Naive thymus-derived CD4-positive, alpha-beta T cell (primary cell): ENCODE results near the gene SLC6A6. TPM values are rescaled to one million over a fixed set of nuclear protein-coding genes. Genes with fewer than 3 reads are reported as not detected.

ENCODE experiments used
- ATAC-seq: fragments of 150-1000 bp; cut with Tn5 transposase; 2 replicates; pipeline ENCODE4 v1.10.0; 2021; ENCODE audit warnings: mild to moderate bottlenecking, moderate library complexity
- CTCF ChIA-PET: fragments of 350-600 bp; sonication (Branson Sonifier 250); formaldehyde crosslinking; loops from one replicate; lab custom pipeline; 2021; ENCODE audit warnings: antibody characterized with exemption; lab: Charles Lee
- POLR2A ChIA-PET: fragments of 350-600 bp; sonication (Branson Sonifier 250); formaldehyde crosslinking; loops from one replicate; lab custom pipeline; 2021; ENCODE audit warnings: antibody characterized with exemption, inconsistent platforms; lab: Charles Lee
- DNase-seq, 9 donors: peaks; one replicate each; pipeline versions ENCODE4 v3.0.0 to v3.0.0-alpha.2; 2020 to 2022; ENCODE audit warnings: mixed read lengths in 1 of 9
- H3K27ac ChIP-seq: one replicate; pipeline ENCODE4 v1.7.0; 2013; ENCODE audit warnings: mild to moderate bottlenecking, low read depth, low read length, moderate library complexity
- H3K27me3 ChIP-seq, 2 donors: one replicate each; pipeline ENCODE4 v1.7.0; 2013; ENCODE audit warnings: low read length in 2 of 2, mild to moderate bottlenecking in 2 of 2, moderate library complexity in 2 of 2; ENCODE audit not compliant: control insufficient read depth in 2 of 2, insufficient read depth in 2 of 2
- H3K36me3 ChIP-seq, 3 experiments: 1 replicate in 2 of 3; 2 replicates in 1 of 3; pipeline ENCODE4 v1.7.0; 2013; ENCODE audit warnings: low read length in 3 of 3, mild to moderate bottlenecking in 3 of 3, moderate library complexity in 1 of 3; ENCODE audit not compliant: insufficient read depth in 3 of 3, control insufficient read depth in 2 of 3
- H3K4me1 ChIP-seq, 2 donors: one replicate each; pipeline ENCODE4 v1.7.0; 2013; ENCODE audit warnings: low read length in 2 of 2, mild to moderate bottlenecking in 2 of 2, moderate library complexity in 1 of 2; ENCODE audit not compliant: control insufficient read depth in 2 of 2, insufficient read depth in 2 of 2
- H3K4me3 ChIP-seq: 2 replicates; pipeline ENCODE4 v1.7.0; 2013; ENCODE audit warnings: mild to moderate bottlenecking, low read length
- H3K9me3 ChIP-seq, 3 experiments: 1 replicate in 2 of 3; 2 replicates in 1 of 3; pipeline ENCODE4 v1.7.0; 2013; ENCODE audit warnings: low read length in 3 of 3; ENCODE audit not compliant: control insufficient read depth in 2 of 3
- H3K27ac Mint-ChIP-seq, 9 donors: one replicate each; pipeline ENCODE4 v1.8.0; 2020 to 2022; ENCODE audit warnings: mixed read lengths in 9 of 9, mild to moderate bottlenecking in 8 of 9, moderate library complexity in 5 of 9, inconsistent platforms in 2 of 9
- H3K27me3 Mint-ChIP-seq, 5 donors: one replicate each; pipeline ENCODE4 v1.8.0; 2021 to 2022; ENCODE audit warnings: mixed read lengths in 5 of 5, mild to moderate bottlenecking in 1 of 5
- H3K36me3 Mint-ChIP-seq, 5 donors: one replicate each; pipeline ENCODE4 v1.8.0; 2020 to 2022; ENCODE audit warnings: mixed read lengths in 5 of 5, mild to moderate bottlenecking in 3 of 5, inconsistent platforms in 1 of 5
- H3K4me1 Mint-ChIP-seq, 7 donors: one replicate each; pipeline ENCODE4 v1.8.0; 2020 to 2022; ENCODE audit warnings: mixed read lengths in 7 of 7, mild to moderate bottlenecking in 3 of 7, inconsistent platforms in 1 of 7
- H3K4me3 Mint-ChIP-seq, 10 donors: one replicate each; pipeline ENCODE4 v1.8.0; 2020 to 2022; ENCODE audit warnings: mild to moderate bottlenecking in 10 of 10, mixed read lengths in 10 of 10, moderate library complexity in 6 of 10, inconsistent platforms in 2 of 10
- H3K9me3 Mint-ChIP-seq, 11 donors: one replicate each; pipeline ENCODE4 v1.8.0; 2020 to 2022; ENCODE audit warnings: mixed read lengths in 11 of 11, mild to moderate bottlenecking in 4 of 11, inconsistent platforms in 1 of 11, moderate library complexity in 1 of 11
- intact Hi-C, 2 donors: fragments of 100-400 bp; cut with micrococcal nuclease; formaldehyde crosslinking; loops; one replicate each; pipeline ENCODE4 v1.15.1; 2023
- polyA plus RNA-seq, 2 donors: library from polyadenylated mRNA; unstranded; fragments of 300-500 nt; fragmentation: Illumina TruSeq; gene quantifications; one replicate each; pipeline ENCODE4 v1.2.3, GENCODE V29; 2021
- total RNA-seq, 6 experiments: library from RNA in 5 of 6; stranded (reverse) in 5 of 6; gene quantifications; 1 replicate in 5 of 6; 2 replicates in 1 of 6; pipeline ENCODE4 v1.2.3 and lab custom pipeline; 2021 to 2026

SLC6A6 gene
- total and polyA plus RNA-seq, 7 experiments from 2014 or later = 3.0 to 87.5 (median 35.2) TPM

- CTCF ChIA-PET = no interaction called here
- ATAC-seq (peak; percentile 62), DNase-seq (no peak)
- H3K4me3 Mint-ChIP-seq = no peak overlapping the region
- peaks cover 0 to 21% (median 0%) of the 10 kb centered on the region in 3 experiments for H3K36me3 ChIP-seq
- H3K9me3 Mint-ChIP-seq = no peaks in the 10 kb centered on the region
- peaks cover 3 to 17% of the 10 kb centered on the region in 2 donors for H3K4me1 ChIP-seq
- no peaks in the 10 kb centered on the region for H3K27me3 Mint-ChIP-seq
- no peak overlapping the region for H3K27ac ChIP-seq
- peaks cover 10 to 29% (median 16%) of the 10 kb centered on the region in 7 donors for H3K4me1 Mint-ChIP-seq
- H3K27ac Mint-ChIP-seq = peak overlapping the region in 4 of 9 donors; percentile 41 to 67 (median 44)
- peaks cover 5 to 22% (median 10%) of the 10 kb centered on the region in 5 donors for H3K36me3 Mint-ChIP-seq
- intact Hi-C loops = no loop called here
- H3K9me3 ChIP-seq = no peaks in the 10 kb centered on the region
- H3K4me3 ChIP-seq = no peak overlapping the region
- POLR2A ChIA-PET = no interaction called here
- no peaks in the 10 kb centered on the region for H3K27me3 ChIP-seq
These were observed 16.2 kb downstream of the SLC6A6 start for GRCh38 chr3:14418296-14419250.

- Mint-ChIP-seq H3K4me1 (peaks cover 40 to 56% (median 50%) of the 10 kb centered on the region in 7 donors), H3K9me3 (no peaks in the 10 kb centered on the region), H3K27ac (peak overlapping the region in 8 of 9 donors; percentile 2 to 99 (median 56)), H3K27me3 (no peaks in the 10 kb centered on the region), H3K36me3 (peaks cover 0 to 12% (median 6%) of the 10 kb centered on the region in 5 donors), H3K4me3 (peak overlapping the region in 1 of 10 donors; percentile 15)
- Histone ChIP-seq H3K27ac (no peak overlapping the region), H3K9me3 (no peaks in the 10 kb centered on the region), H3K36me3 (peaks cover 0 to 6% (median 0%) of the 10 kb centered on the region in 3 experiments), H3K4me3 (no peak overlapping the region), H3K4me1 (peaks cover 39 to 54% of the 10 kb centered on the region in 2 donors), H3K27me3 (no peaks in the 10 kb centered on the region)
- DNase-seq (no peak), ATAC-seq (no peak)
- ChIA-PET CTCF (interaction anchor here (0.6 to 1.0 kb wide), 2 partner anchors 36 to 1052 kb away, joined by 3 to 4 read pairs; no protein-coding TSS in a partner anchor), POLR2A (interaction anchor here (0.6 to 0.7 kb wide), 2 partner anchors 10 to 29 kb away, joined by 3 read pairs; no protein-coding TSS in a partner anchor)
- intact Hi-C loops = no loop called here
These were observed 19.9 kb downstream of the SLC6A6 start for GRCh38 chr3:14422016-14422963.

- no peaks in the 10 kb centered on the region for H3K9me3 Mint-ChIP-seq
- no peak overlapping the region for H3K4me3 ChIP-seq
- ATAC-seq = no peak
- no peak for DNase-seq
- peaks cover 0 to 7% (median 0%) of the 10 kb centered on the region in 5 donors for H3K36me3 Mint-ChIP-seq
- H3K27me3 Mint-ChIP-seq = no peaks in the 10 kb centered on the region
- ChIA-PET POLR2A (interaction anchor here (1.6 kb wide), 1 partner anchor 9 kb away, joined by 3 read pairs; no protein-coding TSS in a partner anchor), CTCF (no interaction called here)
- no peaks in the 10 kb centered on the region for H3K36me3 ChIP-seq
- no peaks in the 10 kb centered on the region for H3K9me3 ChIP-seq
- H3K27ac Mint-ChIP-seq = peak overlapping the region; percentile 64 to 100 (median 86)
- H3K4me3 Mint-ChIP-seq = peak overlapping the region in 4 of 10 donors; percentile 10 to 73 (median 60)
- H3K4me1 Mint-ChIP-seq = peaks cover 50 to 65% (median 58%) of the 10 kb centered on the region in 7 donors
- no peak overlapping the region for H3K27ac ChIP-seq
- no peaks in the 10 kb centered on the region for H3K27me3 ChIP-seq
- intact Hi-C loops = no loop called here
- peaks cover 44 to 64% of the 10 kb centered on the region in 2 donors for H3K4me1 ChIP-seq
These were observed 20.9 kb downstream of the SLC6A6 start for GRCh38 chr3:14423197-14423743.

- no peaks in the 10 kb centered on the region for H3K36me3 ChIP-seq
- DNase-seq (no peak), ATAC-seq (no peak)
- Mint-ChIP-seq H3K27ac (peak overlapping the region; percentile 64 to 100 (median 86)), H3K4me1 (peaks cover 57 to 70% (median 65%) of the 10 kb centered on the region in 7 donors), H3K4me3 (peak overlapping the region in 9 of 10 donors; percentile 39 to 74 (median 56)), H3K9me3 (no peaks in the 10 kb centered on the region), H3K27me3 (no peaks in the 10 kb centered on the region), H3K36me3 (peaks cover 0 to 3% (median 0%) of the 10 kb centered on the region in 5 donors)
- no peaks in the 10 kb centered on the region for H3K27me3 ChIP-seq
- H3K9me3 ChIP-seq = no peaks in the 10 kb centered on the region
- no peak overlapping the region for H3K27ac ChIP-seq
- ChIA-PET POLR2A (interaction anchor here (1.1 to 1.6 kb wide), 2 partner anchors 8 to 22 kb away, joined by 3 to 5 read pairs; partner anchors contain the start of gene SLC6A6), CTCF (no interaction called here)
- intact Hi-C loops = loop anchor here in 1 of 2 donors (1.0 kb wide), 1 partner anchor 8 kb away; no protein-coding TSS in a partner anchor
- H3K4me1 ChIP-seq = peaks cover 50 to 71% of the 10 kb centered on the region in 2 donors
- no peak overlapping the region for H3K4me3 ChIP-seq
These were observed 21.6 kb downstream of the SLC6A6 start for GRCh38 chr3:14423963-14424362.

- peak overlapping the region; percentile 29 for H3K4me3 ChIP-seq
- peak overlapping the region; percentile 52 to 74 (median 62) for H3K4me3 Mint-ChIP-seq
- POLR2A ChIA-PET = interaction anchor here (1.1 to 1.8 kb wide), 3 partner anchors 7 to 23 kb away, joined by 3 to 5 read pairs (median 5); partner anchors contain the start of gene SLC6A6
These were observed 22.5 kb downstream of the SLC6A6 start for GRCh38 chr3:14424711-14425580.

More at GRCh38 chr3:14424711-14425580, 22.5 kb downstream of the SLC6A6 start:
- Mint-ChIP-seq H3K4me1 (peaks cover 67 to 78% (median 75%) of the 10 kb centered on the region in 7 donors), H3K27me3 (no peaks in the 10 kb centered on the region), H3K9me3 (no peaks in the 10 kb centered on the region), H3K36me3 (peaks cover 0 to 3% (median 0%) of the 10 kb centered on the region in 5 donors), H3K27ac (peak overlapping the region; percentile 73 to 100 (median 86))
- ATAC-seq = peak; percentile 48
- intact Hi-C loops = loop anchor here in 1 of 2 donors (1.0 kb wide), 1 partner anchor 7 kb away; no protein-coding TSS in a partner anchor
- DNase-seq = no peak
- Histone ChIP-seq H3K36me3 (no peaks in the 10 kb centered on the region), H3K27me3 (no peaks in the 10 kb centered on the region), H3K4me1 (peaks cover 60 to 81% of the 10 kb centered on the region in 2 donors), H3K27ac (peak overlapping the region; percentile 62), H3K9me3 (no peaks in the 10 kb centered on the region)
- CTCF ChIA-PET = interaction anchor here (2.8 kb wide), 1 partner anchor 42 kb away, joined by 11 read pairs; no protein-coding TSS in a partner anchor
